ENCODE measurements around the gene CALN1.

CALN1 gene

GRCh38 chr7:72030994-72031667 lies 381.0 kb downstream of the CALN1 start:
- no peak for DNase-seq

- DNase-seq: no peak
These were observed 383.9 kb downstream of the CALN1 start for GRCh38 chr7:72028267-72028666.

- no peak for DNase-seq
These were observed 386.7 kb downstream of the CALN1 start for GRCh38 chr7:72025381-72025960.

- DNase-seq: no peak
These were observed 388.2 kb downstream of the CALN1 start for GRCh38 chr7:72023926-72024325.

GRCh38 chr7:72021716-72022115 lies 390.4 kb downstream of the CALN1 start:
- DNase-seq: no peak

GRCh38 chr7:72020311-72020710 lies 391.8 kb downstream of the CALN1 start:
- no peak for DNase-seq

GRCh38 chr7:72019436-72019835 lies 392.7 kb downstream of the CALN1 start:
- DNase-seq: no peak

GRCh38 chr7:72017756-72018155 lies 394.4 kb downstream of the CALN1 start:
- no peak for DNase-seq

- no peak for DNase-seq
These were observed 395.6 kb downstream of the CALN1 start for GRCh38 chr7:72016574-72016973.

GRCh38 chr7:72015136-72015535 lies 397.0 kb downstream of the CALN1 start:
- no peak for DNase-seq

- DNase-seq: no peak
These were observed 405.1 kb downstream of the CALN1 start for GRCh38 chr7:72007018-72007417.

GRCh38 chr7:72003236-72003635 lies 408.9 kb downstream of the CALN1 start:
- no peak for DNase-seq

GRCh38 chr7:71996141-71996540 lies 416.0 kb downstream of the CALN1 start:
- DNase-seq: no peak

- DNase-seq: no peak
These were observed 417.0 kb downstream of the CALN1 start for GRCh38 chr7:71995111-71995510.

GRCh38 chr7:71991586-71991985 lies 420.6 kb downstream of the CALN1 start:
- no peak for DNase-seq

GRCh38 chr7:71990138-71990462 lies 422.0 kb downstream of the CALN1 start:
- DNase-seq: no peak

GRCh38 chr7:71988201-71988600 lies 423.9 kb downstream of the CALN1 start:
- DNase-seq: no peak

- no peak for DNase-seq
These were observed 424.9 kb downstream of the CALN1 start for GRCh38 chr7:71987200-71987767.

GRCh38 chr7:71984348-71984747 lies 427.8 kb downstream of the CALN1 start:
- no peak for DNase-seq

GRCh38 chr7:71982851-71983250 lies 429.3 kb downstream of the CALN1 start:
- DNase-seq: no peak

- no peak for DNase-seq
These were observed 435.5 kb downstream of the CALN1 start for GRCh38 chr7:71976645-71977044.

GRCh38 chr7:71974611-71975010 lies 437.5 kb downstream of the CALN1 start:
- DNase-seq: no peak

GRCh38 chr7:71972534-71972933 lies 439.6 kb downstream of the CALN1 start:
- DNase-seq: no peak

GRCh38 chr7:71970725-71971124 lies 441.4 kb downstream of the CALN1 start:
- no peak for DNase-seq

GRCh38 chr7:71962636-71963035 lies 449.5 kb downstream of the CALN1 start:
- no peak for DNase-seq

All from activated CD4-positive, alpha-beta T cell treated with anti-CD3 and anti-CD28 coated beads for 4 hours (primary cell).